G401.6 (cell line): ENCODE measurements around the gene LENG9.
A peak's percentile ranks its signal among the peaks of the same experiment; 100 is the strongest.
"Not testable (repeated sequence)": the region's sequence is repeated elsewhere in the genome, so short reads cannot be mapped to it uniquely, and the experiment has no call there.

Experiments
- FAIRE-seq: peaks from 2 replicates; lab custom pipeline; 2012; peaks lifted over from hg19 to GRCh38; lab: Jason Lieb, UNC

Gene LENG9

GRCh38 chr19:54458648-54459281 lies 4.8 kb downstream of the LENG9 start:
- no peak for FAIRE-seq

DNA sequence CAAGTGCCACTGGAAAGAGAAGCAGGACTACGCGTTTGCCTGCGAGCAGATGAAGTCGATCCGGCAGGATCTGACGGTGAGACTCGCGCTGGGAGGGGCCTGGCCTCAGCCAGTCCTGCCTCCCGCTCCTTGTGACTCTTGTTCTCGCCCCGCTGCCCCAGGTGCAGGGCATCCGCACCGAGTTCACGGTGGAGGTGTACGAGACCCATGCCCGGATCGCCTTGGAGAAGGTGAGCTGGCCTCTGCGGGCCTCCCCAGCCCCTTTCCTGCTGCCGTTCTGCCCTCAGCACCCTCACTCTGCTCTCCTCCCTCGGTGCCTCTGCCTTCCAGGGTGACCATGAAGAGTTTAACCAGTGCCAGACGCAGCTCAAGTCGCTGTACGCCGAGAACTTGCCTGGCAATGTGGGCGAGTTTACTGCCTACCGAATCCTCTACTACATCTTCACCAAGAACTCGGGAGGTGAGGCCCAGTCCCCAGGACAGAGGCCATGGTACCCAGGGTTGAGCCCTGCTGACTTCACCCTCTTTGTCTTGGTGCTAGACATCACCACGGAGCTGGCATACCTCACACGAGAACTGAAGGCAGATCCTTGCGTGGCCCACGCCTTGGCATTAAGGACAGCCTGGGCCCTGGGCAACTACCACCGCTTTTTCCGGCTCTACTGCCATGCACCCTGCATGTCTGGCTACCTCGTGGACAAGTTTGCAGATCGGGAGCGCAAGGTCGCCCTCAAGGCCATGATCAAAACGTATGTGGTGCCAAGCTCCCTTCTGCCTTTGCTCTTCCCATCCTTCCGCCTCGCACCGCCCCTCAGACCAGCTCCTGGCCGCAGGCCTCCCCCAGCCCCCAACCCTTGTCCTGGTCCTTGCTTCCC lies 5.6 kb downstream of the LENG9 start:
- no peak for FAIRE-seq

DNA sequence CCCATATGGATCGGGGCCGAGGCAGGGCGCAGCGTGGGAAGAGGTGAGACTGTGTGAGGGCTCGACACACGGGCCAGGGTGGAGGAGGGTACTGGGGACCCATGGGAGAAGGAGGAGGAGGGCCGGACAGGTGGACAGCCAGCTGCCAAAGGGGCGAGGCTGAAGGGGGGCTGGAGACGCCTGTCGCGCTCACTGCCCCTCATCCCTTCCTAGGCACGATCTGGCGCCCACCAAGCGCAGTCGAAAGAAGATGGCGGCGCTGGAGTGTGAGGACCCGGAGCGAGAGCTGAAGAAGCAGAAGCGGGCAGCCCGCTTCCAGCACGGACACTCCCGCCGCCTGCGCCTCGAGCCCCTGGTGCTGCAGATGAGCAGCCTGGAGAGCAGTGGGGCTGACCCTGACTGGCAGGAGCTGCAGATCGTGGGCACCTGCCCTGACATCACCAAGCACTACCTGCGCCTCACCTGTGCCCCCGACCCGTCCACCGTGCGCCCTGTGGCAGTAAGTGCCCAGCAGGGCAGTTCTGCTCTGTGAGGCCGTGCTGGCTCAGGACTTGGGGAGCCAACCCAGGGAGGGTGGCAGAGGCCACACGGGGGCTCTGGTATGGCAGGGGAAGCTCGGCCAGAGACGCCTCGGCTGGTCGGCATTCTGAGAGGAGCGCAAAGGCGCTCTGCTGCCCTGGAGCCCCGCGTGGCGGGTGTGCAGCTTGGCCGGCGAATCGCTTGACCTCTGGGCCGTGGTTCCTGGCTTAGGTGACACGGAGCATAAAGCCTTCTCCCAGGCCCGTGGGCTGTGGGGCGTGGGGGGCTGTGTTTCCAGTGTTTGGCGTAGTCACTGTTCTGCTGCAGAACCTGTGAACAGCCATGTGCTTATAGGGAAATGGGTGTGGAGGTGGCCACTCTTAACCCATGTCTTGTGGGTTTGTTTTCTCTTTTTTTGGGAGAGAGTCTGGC lies 6.9 kb downstream of the LENG9 start:
- FAIRE-seq: no peak

- no peak for FAIRE-seq
Measured at GRCh38 chr19:54455786-54456422, 7.7 kb downstream of the LENG9 start.

DNA sequence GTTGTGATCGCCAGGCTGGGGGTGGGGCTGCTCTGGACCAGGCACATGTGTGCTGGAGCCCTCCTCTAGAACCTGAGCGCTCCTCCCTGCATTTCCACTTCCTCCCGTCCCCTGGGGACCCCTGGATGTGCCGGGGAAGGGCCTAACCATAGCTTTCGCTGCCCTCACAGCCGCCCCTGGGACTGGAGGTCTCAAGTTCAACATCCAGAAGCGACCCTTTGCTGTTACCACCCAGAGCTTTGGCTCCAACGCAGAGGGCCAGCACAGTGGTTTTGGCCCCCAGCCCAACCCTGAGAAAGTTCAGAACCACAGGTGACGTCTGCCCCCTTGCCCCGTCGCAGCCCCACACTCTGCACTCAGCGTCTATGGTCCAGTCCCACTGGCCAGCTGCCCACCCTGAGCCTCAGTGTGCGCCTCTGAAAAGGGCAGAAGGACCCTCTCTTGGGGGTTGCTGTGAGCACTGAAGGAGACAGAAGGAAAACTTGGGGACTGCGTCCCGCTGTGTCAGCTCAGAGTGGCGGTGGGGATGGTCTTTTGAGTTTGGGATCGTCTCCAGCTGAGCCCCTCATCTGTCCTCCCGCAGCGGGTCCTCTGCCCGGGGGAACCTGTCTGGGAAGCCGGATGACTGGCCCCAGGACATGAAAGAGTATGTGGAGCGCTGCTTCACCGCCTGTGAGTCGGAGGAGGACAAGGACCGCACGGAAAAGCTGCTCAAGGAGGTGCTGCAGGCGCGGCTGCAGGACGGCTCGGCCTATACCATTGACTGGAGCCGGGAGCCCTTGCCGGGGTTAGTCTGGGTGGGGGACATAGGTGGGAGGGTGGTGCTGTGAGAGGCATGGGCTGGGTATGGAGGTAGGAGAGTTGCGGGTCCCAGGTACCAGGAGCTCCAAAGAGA lies 8.6 kb downstream of the LENG9 start:
- no peak for FAIRE-seq

GRCh38 chr19:54453921-54454780 lies 9.4 kb downstream of the LENG9 start:
- no peak for FAIRE-seq

DNA sequence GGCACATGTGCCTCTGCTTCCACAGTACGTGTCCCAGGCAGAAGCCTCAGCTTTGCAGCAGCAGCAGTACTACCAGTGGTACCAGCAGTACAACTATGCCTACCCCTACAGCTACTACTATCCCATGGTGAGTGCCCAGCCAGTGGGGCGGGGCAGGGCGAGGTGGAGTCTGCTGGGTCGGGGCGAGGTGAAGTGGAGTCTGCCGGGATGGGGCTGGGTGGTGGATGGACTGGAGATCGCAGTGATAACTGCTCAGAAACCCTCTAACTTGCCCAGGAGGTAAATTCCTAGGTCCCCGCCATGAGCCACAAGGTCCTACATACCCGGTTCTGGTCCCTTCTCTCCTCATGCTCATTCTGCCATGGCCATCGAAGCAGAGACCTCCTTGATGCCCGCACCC lies 11.0 kb downstream of the LENG9 start:
- FAIRE-seq: no peak

GRCh38 chr19:54451997-54452396 lies 11.6 kb downstream of the LENG9 start:
- no peak for FAIRE-seq

- FAIRE-seq: no peak
Measured at GRCh38 chr19:54451331-54451871, 12.2 kb downstream of the LENG9 start.

GRCh38 chr19:54449701-54450069 lies 13.9 kb downstream of the LENG9 start:
- FAIRE-seq: no peak

DNA sequence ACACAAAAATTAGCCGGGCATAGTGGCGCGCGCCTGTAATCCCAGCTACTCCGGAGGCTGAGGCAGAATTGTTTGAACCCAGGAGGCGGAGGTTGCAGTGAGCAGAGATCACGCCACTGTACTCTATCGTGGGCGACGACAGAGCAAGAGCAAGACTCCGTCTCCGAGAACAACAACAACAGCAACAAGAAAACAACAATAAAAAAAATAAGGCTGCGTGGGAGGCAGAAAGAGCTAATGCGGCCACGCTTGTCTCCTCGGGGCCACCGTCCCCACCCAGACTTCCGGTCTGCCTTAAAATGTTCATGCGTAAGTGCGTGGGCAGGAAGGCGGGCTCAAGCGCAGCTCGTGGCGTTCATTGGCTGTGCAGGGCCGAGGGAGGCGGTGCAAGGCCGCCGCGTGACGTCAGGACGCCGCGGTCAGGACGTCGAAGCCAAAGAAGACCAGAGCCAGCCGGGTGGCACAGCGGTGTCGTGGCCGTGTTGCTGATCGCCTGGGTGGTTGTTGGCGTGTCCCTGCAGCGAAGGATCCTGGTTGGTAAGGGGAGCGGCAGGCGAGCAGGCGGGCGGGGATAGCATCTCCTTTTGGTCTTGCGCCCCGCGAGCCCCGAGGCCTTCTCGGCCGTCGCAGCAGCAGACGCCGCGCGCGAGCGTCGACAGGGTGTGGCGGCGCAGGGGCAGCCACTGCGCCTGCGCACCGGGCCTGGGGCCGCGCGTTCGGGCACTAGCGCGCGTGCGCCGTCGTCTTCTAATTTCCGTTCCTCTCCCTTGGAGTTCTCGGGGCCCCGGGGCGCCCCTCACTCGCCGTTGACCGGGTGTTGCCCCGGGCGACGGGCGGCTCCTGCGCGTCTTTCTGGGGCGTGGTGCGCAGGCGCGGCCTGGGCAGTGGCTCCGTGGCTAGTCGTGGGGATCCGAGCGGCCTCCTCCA lies 14.5 kb downstream of the LENG9 start, which contains the start of gene LENG8:
LENG8 (plus strand) TSS at position 426 of the 927 bp plus-strand sequence. CDS start 2,146 bp downstream, outside the sequence.
- peak; percentile 94 for FAIRE-seq

- FAIRE-seq: no peak
Measured at GRCh38 chr19:54448040-54448773, 15.4 kb downstream of the LENG9 start.

DNA sequence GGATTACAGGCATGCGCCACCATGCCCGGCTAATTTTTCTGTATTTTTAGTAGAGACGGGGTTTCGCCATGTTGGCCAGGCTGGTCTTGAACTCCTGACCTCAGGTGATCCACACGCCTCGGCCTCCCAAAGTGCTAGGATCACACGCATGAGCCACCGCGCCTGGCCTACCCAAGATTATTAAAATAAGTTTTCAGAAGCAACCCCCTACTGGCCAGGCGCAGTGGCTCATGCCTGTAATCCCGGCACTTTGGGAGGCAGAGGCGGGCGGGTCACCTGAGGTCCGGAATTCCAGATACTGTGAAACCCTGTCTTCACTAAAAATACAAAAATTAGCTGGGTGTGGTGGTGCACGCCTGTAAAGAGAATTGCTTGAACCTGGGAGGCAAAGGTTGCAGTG lies 17.2 kb downstream of the LENG9 start:
- FAIRE-seq: not testable (repeated sequence)

DNA sequence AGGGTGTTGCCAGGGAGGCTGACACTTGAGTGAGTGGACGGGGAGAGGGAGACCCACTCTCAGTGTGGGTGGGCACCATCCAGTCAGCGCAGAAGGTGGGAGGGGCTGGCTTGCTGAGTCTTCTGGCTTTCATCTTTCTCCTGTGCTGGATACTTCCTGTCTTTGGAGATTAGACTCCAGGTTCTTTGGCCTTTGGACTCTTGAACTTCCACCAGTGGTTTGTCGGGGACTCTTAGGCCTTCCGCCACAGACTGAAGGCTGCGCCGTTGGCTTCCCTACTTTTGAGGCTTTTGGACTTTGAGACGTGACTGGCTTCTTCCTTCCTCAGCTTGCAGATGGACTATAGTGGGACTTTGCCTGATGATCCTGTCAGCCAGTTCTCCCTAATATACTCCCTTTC lies 18.8 kb downstream of the LENG9 start:
- no peak for FAIRE-seq

DNA sequence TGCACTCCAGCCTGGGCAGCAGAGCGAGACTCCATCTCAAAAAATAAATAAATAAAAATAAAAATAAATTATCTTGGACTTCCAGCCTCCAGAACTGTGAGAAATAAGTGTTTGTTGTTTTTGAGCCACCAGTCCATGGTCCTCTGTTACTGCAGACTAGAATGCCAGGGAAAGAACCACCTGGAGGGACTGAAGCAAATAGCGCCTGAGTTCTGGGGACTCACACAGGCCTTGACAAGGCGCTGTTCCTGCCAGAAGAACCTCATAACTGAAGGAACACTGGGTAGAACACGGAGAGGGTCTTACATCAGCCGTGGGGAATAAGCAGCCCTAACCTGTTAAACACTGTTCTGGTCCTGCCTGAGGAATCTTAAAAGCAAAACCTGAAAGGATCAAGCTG lies 22.9 kb downstream of the LENG9 start:
- no peak for FAIRE-seq

GRCh38 chr19:54439174-54439851 lies 24.3 kb downstream of the LENG9 start:
- FAIRE-seq: peak; percentile 70

DNA sequence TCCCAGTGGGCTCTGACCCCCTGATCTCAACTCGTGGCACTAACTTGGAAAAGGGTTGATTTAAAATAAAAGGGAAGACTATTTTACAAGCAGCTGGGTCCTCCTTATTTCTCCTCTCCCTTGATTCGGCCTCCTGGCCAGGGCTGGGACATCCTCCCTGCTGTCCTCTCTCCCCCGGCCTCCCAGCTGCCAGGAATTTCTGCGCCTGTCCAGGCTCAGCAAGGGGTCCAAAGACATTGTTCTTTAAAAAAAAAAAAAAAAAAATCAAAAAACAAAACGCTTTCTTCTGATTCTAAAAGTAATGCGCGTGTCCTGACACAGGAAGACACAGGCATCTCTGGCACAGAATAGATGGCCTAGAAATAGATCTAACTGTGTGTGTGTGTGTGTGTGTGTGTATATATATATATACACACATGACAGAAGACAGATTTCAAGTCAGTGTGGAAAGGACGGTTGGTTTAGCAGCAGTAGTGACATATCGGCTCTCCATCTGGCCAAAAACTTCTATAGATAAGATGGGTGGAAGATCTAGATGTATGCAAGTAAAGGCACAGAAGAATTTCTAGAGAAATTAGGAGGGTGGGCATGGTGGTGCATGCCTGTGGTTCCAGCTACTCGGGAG lies 26.8 kb downstream of the LENG9 start:
- FAIRE-seq: no peak
